NT2/D1 (cell line): ENCODE data around the gene PPP6R1.

Experiments
- SUZ12 ChIP-seq: IDR thresholded peaks from 2 replicates; pipeline ENCODE4 v1.6.1; 2011; ENCODE audit not compliant: insufficient read length, insufficient read depth; ENCODE audit errors: extremely low read depth
- YY1 ChIP-seq: IDR thresholded peaks from 2 replicates; pipeline ENCODE4 v1.6.1; 2011; ENCODE audit not compliant: insufficient read length, insufficient read depth

GRCh38 chr19:55275851-55276719, 17.3 kb upstream of the PPP6R1 start:
- no peak for TF ChIP-seq YY1
- no peak for TF ChIP-seq SUZ12
